ENCODE data around the gene CCDC40. TPM values are rescaled to one million over a fixed set of nuclear protein-coding genes. Genes with fewer than 3 reads are reported as not detected.

The CCDC40 gene
- total RNA-seq, 4 donors from 2014 or later = 2.8 to 54.5 (median 7.8) TPM

DNA sequence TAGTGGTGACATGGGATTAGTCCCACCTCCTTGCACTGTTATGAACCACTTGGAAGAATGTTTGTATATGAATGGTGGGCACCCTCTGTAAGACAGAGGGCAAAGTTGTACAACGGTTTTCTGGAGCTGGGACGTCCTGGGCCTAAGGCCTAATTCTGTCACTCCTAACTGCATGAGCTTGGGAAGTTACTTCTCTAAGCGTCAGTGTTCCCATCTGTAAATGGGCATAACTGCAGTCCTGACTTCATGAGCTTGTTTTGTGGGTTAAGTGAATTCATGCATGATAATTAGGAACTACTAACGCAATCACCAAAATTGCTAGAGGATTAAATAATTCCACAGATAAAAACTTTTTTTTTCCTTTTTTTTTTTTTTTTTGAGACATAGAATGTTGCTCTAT is 2.6 kb upstream of the CCDC40 start:
- no peak overlapping the region for H3K27ac ChIP-seq
- H3K9me3 ChIP-seq = no peaks in the 10 kb centered on the region
- DNase-seq = no peak
- no peak for TF ChIP-seq CTCF (IDR thresholded peaks at IDR 0.05)
- TF ChIP-seq POLR2A (IDR thresholded peaks at IDR 0.05) = no peak
- no peaks in the 10 kb centered on the region for H3K27me3 ChIP-seq
- no peak overlapping the region for H3K4me3 ChIP-seq
- peaks cover 0 to 13% (median 3%) of the 10 kb centered on the region in 4 donors for H3K4me1 ChIP-seq
- no peaks in the 10 kb centered on the region for H3K36me3 ChIP-seq

GRCh38 chr17:80034791-80035686 is 1.4 kb upstream of the CCDC40 start:
- Histone ChIP-seq H3K27ac (peak overlapping the region; percentile 72 to 90 (median 82)), H3K36me3 (no peaks in the 10 kb centered on the region), H3K4me1 (peaks cover 0 to 11% (median 3%) of the 10 kb centered on the region in 4 donors), H3K9me3 (no peaks in the 10 kb centered on the region), H3K27me3 (no peaks in the 10 kb centered on the region), H3K4me3 (peak overlapping the region; percentile 45 to 89 (median 68))
- no peak for TF ChIP-seq CTCF (IDR thresholded peaks at IDR 0.05)
- TF ChIP-seq POLR2A (IDR thresholded peaks at IDR 0.05) = no peak
- DNase-seq = peak; percentile 53 to 73 (median 64)

DNA sequence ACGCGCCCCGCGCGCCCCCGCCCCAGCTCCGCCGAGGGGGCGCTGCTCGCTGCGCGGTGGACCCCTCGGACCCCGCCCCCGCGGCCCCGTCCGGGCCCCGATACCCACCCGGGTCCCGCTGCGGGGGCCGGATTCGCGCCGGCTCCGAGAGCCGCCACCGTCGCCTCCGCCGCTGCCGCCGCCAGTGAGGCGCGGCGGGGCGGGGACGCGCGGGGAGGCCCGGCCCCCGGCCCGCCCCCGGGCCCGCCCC is 830 bp upstream of the CCDC40 start, which contains the start of gene TBC1D16:
TSS of gene TBC1D16 (minus strand) at position 186 of the 250 bp plus-strand sequence. CDS start 22,325 bp downstream, outside the sequence.
- TF ChIP-seq POLR2A (IDR thresholded peaks at IDR 0.05) = no peak
- TF ChIP-seq CTCF (IDR thresholded peaks at IDR 0.05) = no peak
- peak within 1 kb of the TSS; percentile 76 to 90 (median 86) for H3K27ac ChIP-seq
- no peaks in the 10 kb centered on the region for H3K36me3 ChIP-seq
- no peak for DNase-seq
- H3K9me3 ChIP-seq = no peaks in the 10 kb centered on the region
- peak within 1 kb of the TSS; percentile 45 to 89 (median 68) for H3K4me3 ChIP-seq
- no peaks in the 10 kb centered on the region for H3K27me3 ChIP-seq
- peaks cover 0 to 7% (median 3%) of the 10 kb centered on the region in 4 donors for H3K4me1 ChIP-seq

- peak overlapping the region; percentile 45 to 89 (median 68) for H3K4me3 ChIP-seq
- no peaks in the 10 kb centered on the region for H3K9me3 ChIP-seq
- H3K4me1 ChIP-seq = peaks cover 0 to 7% (median 0%) of the 10 kb centered on the region in 4 donors
- TF ChIP-seq POLR2A (IDR thresholded peaks at IDR 0.05) (no peak), CTCF (IDR thresholded peaks at IDR 0.05) (no peak)
- H3K36me3 ChIP-seq = peaks cover 0 to 5% (median 0%) of the 10 kb centered on the region in 3 donors
- peak overlapping the region; percentile 76 to 90 (median 86) for H3K27ac ChIP-seq
- no peak for DNase-seq
- no peaks in the 10 kb centered on the region for H3K27me3 ChIP-seq
Observed at GRCh38 chr17:80036715-80037477, 454 bp downstream of the CCDC40 start.

DNA sequence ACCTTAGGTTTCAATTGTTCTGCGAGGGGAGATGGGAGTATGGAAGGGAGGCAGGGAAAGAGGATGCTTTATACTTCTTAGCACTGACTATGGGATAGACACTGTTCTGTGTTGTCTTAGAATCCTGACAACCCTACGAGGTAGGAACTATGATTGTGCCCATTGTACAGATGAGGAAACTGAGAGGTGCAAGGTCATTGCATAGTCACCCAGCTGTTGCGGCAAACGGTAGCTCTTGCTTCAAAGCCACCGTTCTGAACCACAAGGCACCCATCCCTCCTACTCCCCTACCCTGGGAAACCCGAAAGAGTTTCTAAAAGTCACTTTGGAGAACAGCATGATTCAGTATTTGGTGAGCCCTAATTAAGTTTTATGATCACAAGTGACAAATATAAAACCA is 7.5 kb downstream of the CCDC40 start:
- Histone ChIP-seq H3K9me3 (no peaks in the 10 kb centered on the region), H3K4me3 (no peak overlapping the region), H3K4me1 (no peaks in the 10 kb centered on the region), H3K27ac (no peak overlapping the region), H3K27me3 (no peaks in the 10 kb centered on the region), H3K36me3 (peaks cover 0 to 8% (median 0%) of the 10 kb centered on the region in 3 donors)
- no peak for TF ChIP-seq CTCF (IDR thresholded peaks at IDR 0.05)
- no peak for TF ChIP-seq POLR2A (IDR thresholded peaks at IDR 0.05)
- DNase-seq = no peak

Data from Peyer's patch (tissue), 4 donors.